HG02885 (cell line): ENCODE data around the gene CLSTN3.

Source experiments
- ATAC-seq: cut with Tn5 transposase; IDR thresholded peaks from one replicate; pipeline ENCODE4 v1.9.1; 2021; ENCODE audit warnings: mild to moderate bottlenecking; ENCODE audit not compliant: unreplicated experiment, poor library complexity

The CLSTN3 gene

GRCh38 chr12:7123806-7124522 lies 6.2 kb upstream of the CLSTN3 start:
- ATAC-seq = no peak

DNA sequence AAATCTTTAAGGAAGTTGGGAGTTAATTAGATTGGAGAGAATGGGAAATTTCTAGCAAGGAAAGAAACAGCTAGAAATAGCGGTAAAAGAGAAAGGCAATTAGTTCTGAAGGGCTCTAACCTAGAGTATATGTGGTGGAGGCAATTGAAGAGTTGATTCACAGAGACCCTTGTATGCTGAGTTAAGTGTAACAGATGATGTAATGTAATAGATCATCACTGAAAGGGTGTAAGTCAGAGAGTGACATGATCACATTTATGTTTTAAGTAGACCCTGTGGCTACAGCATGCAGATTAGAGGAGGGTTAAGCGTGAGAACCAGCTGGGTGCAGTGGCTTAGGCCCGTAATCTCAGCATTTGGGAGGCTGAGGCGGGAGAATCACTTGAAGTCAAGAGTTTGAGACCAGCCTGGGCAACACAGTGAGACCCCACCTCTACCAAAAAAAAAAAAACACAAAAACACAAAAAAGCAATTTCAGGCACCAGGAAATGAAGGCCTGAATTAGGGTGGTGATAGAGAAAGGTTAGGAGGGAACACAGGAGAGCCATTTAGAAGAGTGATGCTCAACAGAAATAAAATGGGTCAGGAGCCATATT lies 4.4 kb upstream of the CLSTN3 start:
- ATAC-seq = no peak

DNA sequence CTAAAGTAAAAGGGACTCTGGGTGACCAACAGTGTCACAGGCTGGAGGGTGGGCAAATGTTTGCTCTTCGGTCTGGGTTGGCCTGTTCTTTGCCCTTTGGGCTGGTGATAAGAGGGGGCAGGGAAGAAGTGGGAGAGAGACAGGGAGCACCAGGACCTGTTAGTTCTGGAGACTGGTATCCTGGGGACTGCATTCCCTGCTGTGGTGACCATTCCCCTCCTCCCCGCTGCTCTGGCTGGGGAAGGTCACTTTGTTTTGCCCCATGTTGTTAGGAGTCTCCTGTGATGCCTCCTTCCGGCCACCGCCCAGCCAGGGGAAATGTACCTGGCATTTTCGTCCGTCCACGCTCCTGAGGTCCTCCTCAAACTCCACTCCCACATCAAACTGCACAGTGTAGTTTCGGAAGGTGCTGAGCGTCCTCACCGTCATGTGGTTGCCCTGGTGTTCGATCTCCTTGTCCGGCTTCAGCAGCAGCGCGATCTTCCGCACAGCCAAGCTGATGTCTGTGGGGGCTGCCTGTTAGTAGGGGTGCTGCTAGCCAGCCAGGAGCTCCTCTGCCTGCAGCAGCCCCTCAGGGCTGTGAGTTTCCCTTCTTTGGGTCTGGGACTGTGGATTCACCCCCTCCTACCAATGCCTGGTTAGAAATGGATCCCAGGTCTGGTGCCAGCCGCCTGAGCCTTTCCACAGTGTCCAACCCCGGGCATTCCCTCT lies 2.1 kb upstream of the CLSTN3 start:
- ATAC-seq = no peak

- ATAC-seq = no peak
These were observed 1.4 kb upstream of the CLSTN3 start, which contains the start of gene RBP5 for GRCh38 chr12:7128681-7129286. Gene RBP5, minus strand, starts transcription at chr12:7128889. Its CDS starts 114 bp downstream, at chr12:7128775.

DNA sequence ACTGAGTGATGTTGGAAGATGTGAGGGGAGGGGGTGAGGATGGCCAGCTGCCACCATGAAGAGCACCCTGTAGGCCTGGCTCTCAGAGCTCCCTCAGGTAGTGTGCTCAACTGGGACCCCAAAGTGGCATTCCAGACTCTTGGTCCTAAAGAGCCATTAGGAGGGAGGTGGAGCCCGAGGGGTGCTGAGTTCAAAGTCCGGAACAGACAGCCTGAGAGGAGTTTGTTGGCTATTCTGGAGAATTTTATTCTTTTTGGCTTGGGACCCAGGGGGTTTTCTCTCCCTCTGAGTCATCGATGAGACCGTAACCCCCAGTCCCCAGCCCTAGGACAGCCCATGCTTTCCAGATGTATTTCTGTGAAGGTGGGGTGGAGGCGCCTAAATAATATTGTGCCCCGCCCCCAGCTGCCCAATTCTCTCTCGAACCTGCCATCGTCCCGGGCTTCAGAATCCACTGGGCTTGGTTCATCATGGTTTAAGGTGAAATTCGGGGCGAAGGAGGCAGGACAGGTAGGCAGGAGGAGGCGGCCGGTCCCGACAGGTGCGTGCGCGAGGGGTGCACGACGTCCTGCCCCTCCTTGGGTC lies 792 bp upstream of the CLSTN3 start:
- ATAC-seq = no peak

DNA sequence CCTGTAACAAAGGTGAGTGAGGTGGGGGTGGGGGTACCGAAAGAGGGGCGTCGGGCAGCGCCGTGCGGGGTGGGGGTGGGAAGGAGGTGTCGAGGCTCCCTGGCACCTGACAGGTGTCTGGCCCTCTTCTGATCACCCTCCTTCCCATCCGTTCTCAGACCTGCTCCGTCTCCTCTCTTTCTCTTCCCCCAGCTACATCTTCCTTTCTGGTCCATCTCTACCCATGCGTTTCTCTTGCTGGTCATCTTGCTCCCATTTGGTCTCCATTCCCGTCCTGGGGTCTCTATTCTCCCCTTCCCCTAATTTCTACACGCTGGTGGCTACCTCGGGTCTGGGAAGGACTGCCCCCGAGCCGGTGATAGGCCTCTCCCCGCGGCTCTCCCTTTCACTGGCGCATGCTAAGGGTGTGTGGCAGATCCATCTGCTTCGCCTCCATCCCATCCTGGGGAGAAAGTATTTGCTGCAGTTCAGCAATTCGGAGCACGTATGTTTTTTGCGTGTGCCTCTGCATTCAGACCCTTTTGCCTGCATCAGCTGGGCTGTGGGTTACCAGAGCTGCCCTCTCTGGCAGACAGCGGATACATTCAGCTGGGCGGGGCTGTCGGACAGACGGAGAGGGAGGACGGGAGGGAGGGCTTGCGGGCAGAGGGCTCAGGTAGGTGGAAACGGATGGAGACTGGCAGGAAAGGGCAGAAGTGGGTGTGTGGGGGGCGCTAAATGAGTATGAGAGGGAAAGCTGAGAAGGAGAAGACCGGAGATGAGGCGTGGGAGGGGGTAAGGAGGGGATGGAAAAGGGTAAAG lies 730 bp downstream of the CLSTN3 start:
- ATAC-seq = peak; percentile 32

DNA sequence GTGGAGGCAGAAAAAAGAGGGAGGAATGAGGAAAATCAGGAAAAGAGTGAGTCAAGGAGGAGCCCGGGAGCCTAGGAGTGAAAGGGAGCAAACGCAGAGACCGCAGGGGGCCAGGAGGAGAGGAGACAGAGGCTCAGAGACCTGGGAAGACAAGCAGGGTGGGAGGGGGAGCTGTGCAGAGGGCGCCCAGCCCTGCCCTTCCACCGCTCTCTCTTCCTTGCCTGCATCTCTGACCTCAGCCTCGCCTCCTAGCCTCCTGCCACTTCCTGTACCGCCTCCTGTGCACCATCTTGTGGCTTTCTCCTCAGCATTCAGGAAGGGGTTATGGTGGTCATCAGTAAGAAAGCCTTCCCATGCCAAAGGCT lies 1.3 kb downstream of the CLSTN3 start:
- ATAC-seq = no peak

GRCh38 chr12:7134396-7135166 lies 4.4 kb downstream of the CLSTN3 start:
- no peak for ATAC-seq

DNA sequence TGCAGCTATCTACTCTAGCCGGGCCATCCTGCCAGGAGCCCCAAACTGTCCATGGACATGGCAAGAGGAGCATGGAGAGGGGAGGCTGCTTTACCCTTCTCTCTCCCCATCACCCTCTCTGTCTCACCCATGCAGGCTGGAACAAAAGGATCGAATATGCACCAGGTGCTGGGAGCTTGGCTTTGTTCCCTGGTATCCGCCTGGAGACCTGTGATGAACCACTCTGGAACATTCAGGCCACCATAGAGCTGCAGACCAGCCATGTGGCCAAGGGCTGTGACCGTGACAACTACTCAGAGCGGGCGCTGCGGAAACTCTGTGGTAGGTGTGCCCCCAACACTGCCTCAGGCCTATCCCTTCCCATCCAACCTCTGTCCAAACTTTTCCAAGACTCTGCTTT lies 5.9 kb downstream of the CLSTN3 start:
- ATAC-seq = no peak

DNA sequence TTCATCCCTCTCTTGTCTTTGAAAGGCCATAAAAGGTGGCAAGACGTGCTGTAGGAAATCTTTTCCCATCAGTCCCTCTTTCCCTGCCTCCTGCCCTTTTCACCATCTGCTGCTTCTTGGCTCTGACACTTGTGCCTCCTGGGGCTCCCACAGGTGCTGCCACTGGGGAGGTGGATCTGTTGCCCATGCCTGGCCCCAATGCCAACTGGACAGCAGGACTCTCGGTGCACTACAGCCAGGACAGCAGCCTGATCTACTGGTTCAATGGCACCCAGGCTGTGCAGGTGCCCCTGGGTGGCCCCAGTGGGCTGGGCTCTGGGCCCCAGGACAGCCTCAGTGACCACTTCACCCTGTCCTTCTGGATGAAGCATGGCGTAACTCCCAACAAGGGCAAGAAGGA lies 6.5 kb downstream of the CLSTN3 start:
- ATAC-seq = no peak

DNA sequence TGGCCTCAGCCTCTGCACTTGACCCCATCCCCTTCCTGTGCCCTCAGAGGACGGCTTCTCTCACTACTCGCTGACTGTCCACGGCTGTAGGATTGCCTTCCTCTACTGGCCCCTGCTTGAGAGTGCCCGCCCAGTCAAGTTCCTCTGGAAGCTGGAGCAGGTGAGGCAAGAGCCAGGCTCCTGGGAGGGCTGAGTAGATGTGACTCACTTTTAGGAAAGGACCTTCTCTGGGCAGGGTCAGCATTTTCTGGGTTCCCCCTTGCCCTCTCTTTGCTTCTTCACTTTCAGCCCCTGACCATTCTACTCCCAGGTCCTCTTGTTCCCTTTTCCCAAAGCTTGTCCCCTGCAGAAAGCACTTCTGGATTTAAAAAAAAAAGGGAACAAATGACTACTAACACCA lies 7.7 kb downstream of the CLSTN3 start:
- ATAC-seq = no peak

- no peak for ATAC-seq
These were observed 9.0 kb downstream of the CLSTN3 start for GRCh38 chr12:7139200-7139599.

DNA sequence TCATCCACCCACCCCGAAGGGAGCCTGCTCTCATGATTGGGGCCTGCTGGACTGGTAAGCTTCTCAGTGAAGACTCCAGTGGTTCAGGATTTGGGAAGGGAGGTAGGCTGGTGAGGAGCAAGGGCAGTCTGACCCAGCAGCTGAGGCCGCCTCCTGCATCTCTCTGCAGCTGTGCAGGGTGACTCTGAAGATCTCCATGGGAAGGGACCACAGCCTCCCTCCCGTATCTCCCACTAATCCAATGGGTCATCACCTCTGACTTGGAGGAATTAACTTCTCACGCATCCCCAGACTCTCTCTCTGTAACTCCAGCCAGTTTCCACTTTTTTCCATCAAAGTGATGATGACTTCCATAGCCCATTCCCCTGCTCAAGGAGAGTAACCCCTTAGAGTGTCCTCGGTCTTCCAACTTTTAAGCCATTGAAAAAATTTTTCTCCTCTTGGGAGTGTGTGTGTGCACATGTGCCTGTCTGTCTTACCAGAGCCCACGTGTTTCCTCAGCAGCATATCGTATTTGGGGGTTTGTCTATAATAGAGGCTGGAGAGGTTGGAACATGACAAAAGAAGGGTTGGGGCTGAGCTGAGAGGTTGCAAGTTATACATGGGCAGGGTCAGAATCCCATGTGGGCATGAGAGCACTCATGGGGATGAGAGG lies 11.3 kb downstream of the CLSTN3 start:
- ATAC-seq = no peak

DNA sequence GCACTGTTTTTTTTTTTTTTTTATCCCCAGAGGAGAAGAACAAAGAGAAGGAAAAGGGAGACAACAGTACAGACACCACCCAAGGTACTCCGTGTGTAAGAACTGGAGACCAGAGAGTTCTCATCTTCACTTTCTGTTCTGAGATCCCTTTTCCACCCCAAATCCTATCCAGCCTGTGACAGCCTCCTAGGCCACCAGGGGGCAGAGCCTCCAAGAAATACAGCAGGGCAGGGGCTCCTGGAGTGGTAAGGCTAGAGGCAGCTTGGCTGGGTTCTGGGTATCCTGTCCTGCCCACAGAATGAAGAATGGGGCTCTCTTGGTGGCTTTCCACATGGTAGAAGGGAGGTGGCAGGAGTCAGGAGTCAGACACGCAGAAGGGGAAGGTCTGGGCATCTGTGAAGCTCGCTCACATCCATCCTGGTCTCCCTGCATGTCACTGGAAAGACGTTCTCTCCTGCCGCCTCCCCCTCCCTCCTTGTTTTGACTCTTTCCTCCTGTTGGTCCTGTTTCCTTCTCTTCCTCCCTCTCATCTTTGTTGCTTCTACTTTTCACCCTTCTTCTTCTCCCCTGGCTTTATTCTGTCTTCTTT lies 12.0 kb downstream of the CLSTN3 start:
- no peak for ATAC-seq

GRCh38 chr12:7142809-7143465 lies 12.8 kb downstream of the CLSTN3 start:
- ATAC-seq = no peak

DNA sequence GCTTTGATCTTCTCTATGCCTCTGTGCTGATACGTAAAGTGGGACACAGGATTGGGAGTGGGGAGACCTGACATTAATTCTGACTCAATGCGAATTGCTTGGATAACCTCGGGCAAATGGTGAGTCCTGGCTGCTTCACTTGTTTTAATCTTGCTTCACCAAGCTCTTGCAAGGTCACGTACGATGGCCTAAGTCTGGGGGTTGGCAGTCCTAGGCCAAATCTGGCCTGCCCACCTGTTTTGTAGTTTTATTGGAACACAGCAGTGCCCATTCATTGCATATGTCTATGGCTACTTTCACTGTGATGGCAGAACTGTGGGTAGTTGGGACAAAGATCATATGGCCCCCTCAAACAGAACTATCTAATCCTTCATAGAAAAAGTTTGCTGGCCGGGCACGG lies 13.4 kb downstream of the CLSTN3 start:
- ATAC-seq = no peak

DNA sequence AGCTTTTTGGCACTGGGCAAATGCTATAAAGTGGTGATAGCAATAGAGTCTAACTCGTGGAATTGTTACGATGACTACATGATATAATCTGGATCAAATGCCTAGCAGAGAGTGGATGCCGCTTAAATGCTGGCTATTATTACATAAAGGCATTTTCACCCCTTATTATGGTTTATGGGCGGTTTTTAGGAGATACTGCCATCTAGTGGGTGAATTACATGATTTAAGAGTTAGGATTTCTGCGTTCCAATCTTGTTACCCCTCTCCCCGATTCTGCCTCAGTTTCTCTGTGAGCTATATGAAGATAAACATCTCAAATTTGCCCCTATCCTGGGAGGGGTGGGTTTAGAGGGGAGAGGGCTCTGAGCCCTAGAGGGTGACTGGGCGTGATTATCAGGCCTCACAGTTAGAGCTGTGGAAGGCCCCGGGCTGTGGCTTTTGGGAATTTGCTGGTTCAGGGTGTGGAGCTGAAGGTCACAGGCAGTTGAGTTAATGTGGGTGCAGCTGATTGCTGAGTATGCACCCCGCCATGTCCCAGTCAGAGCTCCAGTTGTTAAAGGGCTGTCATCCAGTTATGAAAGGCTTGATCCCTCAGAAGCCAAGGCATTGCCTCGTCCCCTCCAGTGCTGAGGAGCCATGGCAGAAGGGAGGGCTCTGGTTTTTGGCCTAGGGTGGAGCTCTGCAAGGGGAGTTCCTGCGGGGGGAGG lies 14.4 kb downstream of the CLSTN3 start:
- no peak for ATAC-seq
